ENCODE measurements around the gene CFAP107. TPM values are rescaled to one million over a fixed set of nuclear protein-coding genes. Genes with fewer than 3 reads are reported as not detected.

The CFAP107 gene
- total RNA-seq, 1 experiment from 2014 or later: not detected

- H3K4me3 ChIP-seq (ENCODE audit: low read length): no peak overlapping the region
- no peaks in the 10 kb centered on the region for H3K36me3 ChIP-seq (ENCODE audit: insufficient read depth, low read length)
- no peaks in the 10 kb centered on the region for H3K4me1 ChIP-seq (ENCODE audit: low read length)
- no peaks in the 10 kb centered on the region for H3K9me2 ChIP-seq (replicated peaks; ENCODE audit: insufficient read depth, low read length)
- no peaks in the 10 kb centered on the region for H4K20me1 ChIP-seq (ENCODE audit: insufficient read depth, low read depth, low read length)
- H3K79me2 ChIP-seq (ENCODE audit: low read length): no peaks in the 10 kb centered on the region
- H3K9ac ChIP-seq (ENCODE audit: low read length): no peak overlapping the region
- DNase-seq: no peak
- no peaks in the 10 kb centered on the region for H3K9me3 ChIP-seq (ENCODE audit: low read length)
- no peak overlapping the region for H3K4me2 ChIP-seq (ENCODE audit: low read depth, low read length, poor library complexity, severe bottlenecking)
- no peaks in the 10 kb centered on the region for H3K27me3 ChIP-seq (ENCODE audit: low read length)
- no peak overlapping the region for H2AFZ ChIP-seq (ENCODE audit: low read length)
- H3K27ac ChIP-seq (ENCODE audit: low read length): no peak overlapping the region
Measured at GRCh38 chr1:12763479-12763878, 17.5 kb downstream of the CFAP107 start.

- Histone ChIP-seq H4K20me1 (ENCODE audit: insufficient read depth, low read depth, low read length) (no peaks in the 10 kb centered on the region), H3K4me3 (ENCODE audit: low read length) (no peak overlapping the region), H3K9me2 (replicated peaks; ENCODE audit: insufficient read depth, low read length) (no peaks in the 10 kb centered on the region), H3K4me2 (ENCODE audit: low read depth, low read length, poor library complexity, severe bottlenecking) (no peak overlapping the region), H3K79me2 (ENCODE audit: low read length) (no peaks in the 10 kb centered on the region), H3K27me3 (ENCODE audit: low read length) (no peaks in the 10 kb centered on the region), H2AFZ (ENCODE audit: low read length) (no peak overlapping the region), H3K9ac (ENCODE audit: low read length) (no peak overlapping the region), H3K36me3 (ENCODE audit: insufficient read depth, low read length) (no peaks in the 10 kb centered on the region), H3K9me3 (ENCODE audit: low read length) (no peaks in the 10 kb centered on the region), H3K27ac (ENCODE audit: low read length) (no peak overlapping the region), H3K4me1 (ENCODE audit: low read length) (no peaks in the 10 kb centered on the region)
- DNase-seq: no peak
Measured at GRCh38 chr1:12764016-12764415, 18.0 kb downstream of the CFAP107 start.

- Histone ChIP-seq H4K20me1 (ENCODE audit: insufficient read depth, low read depth, low read length) (no peaks in the 10 kb centered on the region), H3K79me2 (ENCODE audit: low read length) (no peaks in the 10 kb centered on the region), H3K9me2 (replicated peaks; ENCODE audit: insufficient read depth, low read length) (no peaks in the 10 kb centered on the region), H3K9me3 (ENCODE audit: low read length) (no peaks in the 10 kb centered on the region), H3K36me3 (ENCODE audit: insufficient read depth, low read length) (no peaks in the 10 kb centered on the region), H3K4me2 (ENCODE audit: low read depth, low read length, poor library complexity, severe bottlenecking) (no peak overlapping the region), H2AFZ (ENCODE audit: low read length) (no peak overlapping the region), H3K27ac (ENCODE audit: low read length) (no peak overlapping the region), H3K4me3 (ENCODE audit: low read length) (no peak overlapping the region), H3K9ac (ENCODE audit: low read length) (no peak overlapping the region), H3K27me3 (ENCODE audit: low read length) (no peaks in the 10 kb centered on the region), H3K4me1 (ENCODE audit: low read length) (no peaks in the 10 kb centered on the region)
- no peak for DNase-seq
Measured at GRCh38 chr1:12769031-12769430, 23.0 kb downstream of the CFAP107 start.

- H3K4me2 ChIP-seq (ENCODE audit: low read depth, low read length, poor library complexity, severe bottlenecking): no peak overlapping the region
- no peaks in the 10 kb centered on the region for H3K79me2 ChIP-seq (ENCODE audit: low read length)
- H3K27me3 ChIP-seq (ENCODE audit: low read length): no peaks in the 10 kb centered on the region
- H3K9me3 ChIP-seq (ENCODE audit: low read length): no peaks in the 10 kb centered on the region
- H3K4me3 ChIP-seq (ENCODE audit: low read length): no peak overlapping the region
- no peak overlapping the region for H3K9ac ChIP-seq (ENCODE audit: low read length)
- no peaks in the 10 kb centered on the region for H3K4me1 ChIP-seq (ENCODE audit: low read length)
- H4K20me1 ChIP-seq (ENCODE audit: insufficient read depth, low read depth, low read length): no peaks in the 10 kb centered on the region
- no peaks in the 10 kb centered on the region for H3K9me2 ChIP-seq (replicated peaks; ENCODE audit: insufficient read depth, low read length)
- H3K36me3 ChIP-seq (ENCODE audit: insufficient read depth, low read length): no peaks in the 10 kb centered on the region
- H2AFZ ChIP-seq (ENCODE audit: low read length): no peak overlapping the region
- no peak overlapping the region for H3K27ac ChIP-seq (ENCODE audit: low read length)
- DNase-seq: no peak
Measured at GRCh38 chr1:12769976-12770505, 24.0 kb downstream of the CFAP107 start.

- no peak overlapping the region for H3K4me2 ChIP-seq (ENCODE audit: low read depth, low read length, poor library complexity, severe bottlenecking)
- no peak overlapping the region for H2AFZ ChIP-seq (ENCODE audit: low read length)
- no peaks in the 10 kb centered on the region for H3K27me3 ChIP-seq (ENCODE audit: low read length)
- no peaks in the 10 kb centered on the region for H3K9me3 ChIP-seq (ENCODE audit: low read length)
- H3K79me2 ChIP-seq (ENCODE audit: low read length): no peaks in the 10 kb centered on the region
- H3K4me3 ChIP-seq (ENCODE audit: low read length): no peak overlapping the region
- H4K20me1 ChIP-seq (ENCODE audit: insufficient read depth, low read depth, low read length): no peaks in the 10 kb centered on the region
- no peaks in the 10 kb centered on the region for H3K4me1 ChIP-seq (ENCODE audit: low read length)
- H3K9me2 ChIP-seq (replicated peaks; ENCODE audit: insufficient read depth, low read length): no peaks in the 10 kb centered on the region
- H3K27ac ChIP-seq (ENCODE audit: low read length): no peak overlapping the region
- no peak for DNase-seq
- no peak overlapping the region for H3K9ac ChIP-seq (ENCODE audit: low read length)
- H3K36me3 ChIP-seq (ENCODE audit: insufficient read depth, low read length): no peaks in the 10 kb centered on the region
Measured at GRCh38 chr1:12770620-12771019, 24.6 kb downstream of the CFAP107 start.

GRCh38 chr1:12771186-12771585, 25.2 kb downstream of the CFAP107 start:
- Histone ChIP-seq H2AFZ (ENCODE audit: low read length) (no peak overlapping the region), H3K9me3 (ENCODE audit: low read length) (no peaks in the 10 kb centered on the region), H3K36me3 (ENCODE audit: insufficient read depth, low read length) (no peaks in the 10 kb centered on the region), H3K9ac (ENCODE audit: low read length) (no peak overlapping the region), H3K4me2 (ENCODE audit: low read depth, low read length, poor library complexity, severe bottlenecking) (no peak overlapping the region), H3K9me2 (replicated peaks; ENCODE audit: insufficient read depth, low read length) (no peaks in the 10 kb centered on the region), H3K27me3 (ENCODE audit: low read length) (no peaks in the 10 kb centered on the region), H4K20me1 (ENCODE audit: insufficient read depth, low read depth, low read length) (no peaks in the 10 kb centered on the region), H3K79me2 (ENCODE audit: low read length) (no peaks in the 10 kb centered on the region), H3K4me3 (ENCODE audit: low read length) (no peak overlapping the region), H3K27ac (ENCODE audit: low read length) (no peak overlapping the region), H3K4me1 (ENCODE audit: low read length) (no peaks in the 10 kb centered on the region)
- DNase-seq: no peak

GRCh38 chr1:12772520-12772919, 26.5 kb downstream of the CFAP107 start:
- Histone ChIP-seq H3K4me2 (ENCODE audit: low read depth, low read length, poor library complexity, severe bottlenecking) (no peak overlapping the region), H3K27ac (ENCODE audit: low read length) (no peak overlapping the region), H3K36me3 (ENCODE audit: insufficient read depth, low read length) (no peaks in the 10 kb centered on the region), H3K9ac (ENCODE audit: low read length) (no peak overlapping the region), H3K9me3 (ENCODE audit: low read length) (no peaks in the 10 kb centered on the region), H3K4me1 (ENCODE audit: low read length) (no peaks in the 10 kb centered on the region), H4K20me1 (ENCODE audit: insufficient read depth, low read depth, low read length) (no peaks in the 10 kb centered on the region), H3K9me2 (replicated peaks; ENCODE audit: insufficient read depth, low read length) (no peaks in the 10 kb centered on the region), H3K27me3 (ENCODE audit: low read length) (no peaks in the 10 kb centered on the region), H3K79me2 (ENCODE audit: low read length) (no peaks in the 10 kb centered on the region), H2AFZ (ENCODE audit: low read length) (no peak overlapping the region), H3K4me3 (ENCODE audit: low read length) (no peak overlapping the region)
- no peak for DNase-seq

GRCh38 chr1:12773438-12773837, 27.4 kb downstream of the CFAP107 start, which contains the start of gene PRAMEF12:
Gene PRAMEF12, plus strand, starts transcription at chr1:12773738. Its CDS starts 1,130 bp downstream, at chr1:12774868.
- no peaks in the 10 kb centered on the region for H3K4me1 ChIP-seq (ENCODE audit: low read length)
- no peaks in the 10 kb centered on the region for H3K79me2 ChIP-seq (ENCODE audit: low read length)
- no peak within 1 kb of the TSS for H3K27ac ChIP-seq (ENCODE audit: low read length)
- no peaks in the 10 kb centered on the region for H3K36me3 ChIP-seq (ENCODE audit: insufficient read depth, low read length)
- H3K4me2 ChIP-seq (ENCODE audit: low read depth, low read length, poor library complexity, severe bottlenecking): no peak within 1 kb of the TSS
- no peak within 1 kb of the TSS for H2AFZ ChIP-seq (ENCODE audit: low read length)
- no peaks in the 10 kb centered on the region for H3K27me3 ChIP-seq (ENCODE audit: low read length)
- no peak within 1 kb of the TSS for H3K9ac ChIP-seq (ENCODE audit: low read length)
- DNase-seq: no peak
- H4K20me1 ChIP-seq (ENCODE audit: insufficient read depth, low read depth, low read length): no peaks in the 10 kb centered on the region
- no peaks in the 10 kb centered on the region for H3K9me2 ChIP-seq (replicated peaks; ENCODE audit: insufficient read depth, low read length)
- H3K9me3 ChIP-seq (ENCODE audit: low read length): no peaks in the 10 kb centered on the region
- no peak within 1 kb of the TSS for H3K4me3 ChIP-seq (ENCODE audit: low read length)
